Tibial nerve (tissue), 3 donors: ENCODE results near the gene RUSC1.

Source experiments
- POLR2A ChIP-seq, 2 donors: fragments of 450-650 bp; IDR thresholded peaks; one replicate each; pipeline ENCODE4 v1.6.1; 2017; ENCODE audit warnings: antibody characterized with exemption in 2 of 2, mild to moderate bottlenecking in 2 of 2, moderate library complexity in 2 of 2
- TF ChIP-seq, protein P1 (sequence below), 5 experiments: fragments of 200-600 bp in 3 of 5; fragments of 450-650 bp in 2 of 5; sonication (generic) in 3 of 5; IDR thresholded peaks; one replicate each; pipeline ENCODE4 v1.5.1; 2016 to 2019; ENCODE audit warnings: antibody characterized with exemption in 5 of 5, mild to moderate bottlenecking in 3 of 5, moderate library complexity in 2 of 5

DNA sequence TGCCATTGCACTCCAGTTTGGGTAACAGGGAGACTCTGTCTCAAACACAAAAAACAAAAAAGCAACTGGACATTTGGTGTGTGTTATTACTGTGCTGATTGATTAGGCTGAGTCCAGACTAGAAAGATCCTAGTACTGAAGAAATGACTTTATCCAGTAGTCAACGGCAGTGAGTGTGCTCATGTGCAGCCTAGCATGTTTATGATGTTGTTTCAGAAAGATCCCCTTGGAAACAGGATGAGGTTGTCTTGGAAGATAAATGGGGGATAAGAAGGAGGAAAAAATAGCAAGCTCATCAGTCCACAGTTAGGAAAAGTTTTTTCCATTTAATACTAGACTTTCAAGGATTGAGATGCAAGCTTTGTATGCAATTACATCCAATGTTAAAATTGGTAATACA, 14.3 kb downstream of the RUSC1 start:
- TF ChIP-seq, protein P1, sequence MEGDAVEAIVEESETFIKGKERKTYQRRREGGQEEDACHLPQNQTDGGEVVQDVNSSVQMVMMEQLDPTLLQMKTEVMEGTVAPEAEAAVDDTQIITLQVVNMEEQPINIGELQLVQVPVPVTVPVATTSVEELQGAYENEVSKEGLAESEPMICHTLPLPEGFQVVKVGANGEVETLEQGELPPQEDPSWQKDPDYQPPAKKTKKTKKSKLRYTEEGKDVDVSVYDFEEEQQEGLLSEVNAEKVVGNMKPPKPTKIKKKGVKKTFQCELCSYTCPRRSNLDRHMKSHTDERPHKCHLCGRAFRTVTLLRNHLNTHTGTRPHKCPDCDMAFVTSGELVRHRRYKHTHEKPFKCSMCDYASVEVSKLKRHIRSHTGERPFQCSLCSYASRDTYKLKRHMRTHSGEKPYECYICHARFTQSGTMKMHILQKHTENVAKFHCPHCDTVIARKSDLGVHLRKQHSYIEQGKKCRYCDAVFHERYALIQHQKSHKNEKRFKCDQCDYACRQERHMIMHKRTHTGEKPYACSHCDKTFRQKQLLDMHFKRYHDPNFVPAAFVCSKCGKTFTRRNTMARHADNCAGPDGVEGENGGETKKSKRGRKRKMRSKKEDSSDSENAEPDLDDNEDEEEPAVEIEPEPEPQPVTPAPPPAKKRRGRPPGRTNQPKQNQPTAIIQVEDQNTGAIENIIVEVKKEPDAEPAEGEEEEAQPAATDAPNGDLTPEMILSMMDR (IDR thresholded peaks at IDR 0.05): no peak
- TF ChIP-seq POLR2A (IDR thresholded peaks at IDR 0.05): no peak
